NCI-H345 treated with DMSO at 0.1 percent for 48 hours (cell line): Measurements from ENCODE around the gene FOXP4.

Experiments used
- DNase-seq: peaks from one replicate; lab custom pipeline; 2025; ENCODE audit not compliant: unreplicated experiment; lab: John Stamatoyannopoulos, UW

Gene FOXP4

DNA sequence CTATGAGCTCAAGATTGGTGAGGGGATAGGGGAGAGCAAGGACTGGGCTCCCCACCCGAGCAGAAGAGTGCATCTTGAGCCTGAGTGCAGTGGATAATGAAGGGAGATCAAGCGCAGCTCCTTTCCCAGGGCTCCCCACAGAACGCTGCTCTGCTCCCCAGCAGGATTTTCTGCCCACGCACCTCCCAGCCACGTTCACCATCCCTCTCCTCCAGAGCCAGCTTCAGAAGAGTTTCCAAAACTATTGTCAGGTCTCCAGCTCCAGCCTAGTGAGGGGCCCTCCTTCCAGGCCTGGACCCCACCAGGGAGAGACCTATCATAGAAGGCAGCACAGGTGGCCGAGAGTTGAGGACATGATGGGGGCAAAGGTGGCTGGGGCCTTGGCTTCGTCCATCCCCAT is 34.5 kb downstream of the FOXP4 start:
- DNase-seq = no peak

DNA sequence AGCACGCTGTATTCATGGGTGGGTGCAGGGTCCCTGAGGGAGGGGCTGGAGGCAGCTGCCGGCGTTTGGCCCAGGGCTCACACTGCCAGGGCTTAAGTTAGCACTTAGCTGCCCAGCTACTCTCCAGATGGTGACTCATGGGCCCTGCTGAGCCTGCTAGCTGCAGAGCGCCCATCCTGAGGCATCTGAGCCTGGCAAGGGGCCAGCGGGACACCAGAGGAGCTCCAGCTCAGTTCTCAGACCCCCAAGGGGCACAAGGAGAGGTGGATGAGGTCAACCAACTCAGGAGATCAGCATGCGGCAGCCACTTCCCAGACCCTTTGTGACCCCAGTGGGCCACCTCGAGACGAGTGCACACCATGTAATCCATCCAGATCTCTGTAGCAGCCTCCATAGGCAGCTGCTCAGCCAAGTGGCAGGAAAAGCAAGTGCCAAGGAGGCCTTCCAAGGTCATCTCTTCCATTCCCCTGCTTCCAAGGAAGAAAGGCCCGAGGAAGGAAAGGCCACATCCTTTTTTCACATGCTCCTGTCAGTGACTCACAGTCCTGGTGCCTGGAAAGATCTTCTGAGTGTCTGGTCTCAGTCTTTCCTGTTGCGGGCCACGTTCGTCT is 35.3 kb downstream of the FOXP4 start:
- no peak for DNase-seq

GRCh38 chr6:41582540-41582939 is 36.4 kb downstream of the FOXP4 start:
- DNase-seq = no peak

- no peak for DNase-seq
Observed at GRCh38 chr6:41583565-41583964, 37.4 kb downstream of the FOXP4 start.

DNA sequence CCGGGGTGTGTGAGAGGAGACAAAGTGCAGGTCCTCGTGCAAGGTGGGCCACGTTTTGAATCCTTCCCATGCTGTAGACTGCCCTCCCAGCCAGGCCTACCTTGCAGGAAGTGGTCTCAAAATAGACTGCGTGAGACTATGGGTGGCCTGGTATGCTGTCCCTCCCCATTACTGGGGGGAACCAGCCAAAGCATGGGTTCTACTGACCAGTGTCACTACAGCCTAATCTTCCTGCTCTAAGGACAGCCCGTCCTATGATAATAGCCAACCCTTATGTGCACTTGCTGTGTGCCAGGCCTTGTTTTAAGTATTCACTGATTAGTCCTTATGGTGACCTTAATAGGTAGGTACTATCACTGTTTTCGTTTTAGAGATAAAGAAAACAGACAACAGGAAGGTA is 38.0 kb downstream of the FOXP4 start:
- DNase-seq = no peak

DNA sequence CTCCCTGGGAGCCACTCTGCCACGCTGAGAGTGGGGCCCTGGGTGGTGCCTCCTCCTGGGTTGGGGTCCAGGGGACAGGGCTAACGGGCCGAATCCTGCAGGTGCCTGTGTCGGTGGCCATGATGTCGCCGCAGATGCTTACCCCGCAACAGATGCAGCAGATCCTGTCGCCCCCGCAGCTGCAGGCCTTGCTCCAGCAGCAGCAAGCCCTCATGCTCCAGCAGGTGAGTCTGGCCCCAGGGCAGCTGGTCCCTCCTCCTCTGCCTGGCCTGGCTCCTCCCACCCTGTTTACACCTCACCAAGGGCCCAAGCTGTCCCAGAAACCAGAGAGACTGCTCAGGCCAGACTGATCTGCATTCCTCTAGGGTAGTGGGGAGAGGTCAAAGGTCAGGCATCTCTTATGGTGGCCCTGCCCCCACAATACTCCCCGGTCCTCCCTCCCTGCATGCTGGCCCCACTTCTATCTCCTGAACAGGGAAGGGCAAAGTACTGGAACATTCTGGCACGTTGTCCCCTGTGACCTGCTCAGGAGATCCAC is 38.6 kb downstream of the FOXP4 start:
- DNase-seq = no peak

DNA sequence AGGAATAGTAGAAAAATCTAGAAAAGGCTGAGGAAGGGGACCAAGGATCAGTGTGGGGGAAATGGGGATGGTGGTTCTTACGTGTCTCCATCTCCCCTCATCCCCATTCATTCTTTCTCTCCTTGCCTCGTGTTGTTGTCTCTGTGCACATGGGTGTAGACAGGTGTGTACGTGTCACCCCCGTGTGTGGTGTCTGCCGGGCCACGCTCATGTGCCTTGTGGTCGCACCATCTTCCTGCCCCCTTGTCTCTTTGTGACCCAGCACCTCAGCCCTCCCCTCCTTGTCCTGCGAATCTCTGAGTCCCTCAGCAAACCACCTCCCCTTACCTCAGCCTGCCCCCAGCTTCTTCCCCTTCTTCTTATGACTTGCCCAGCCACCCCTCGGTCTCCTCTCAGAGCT is 39.4 kb downstream of the FOXP4 start:
- DNase-seq = no peak

DNA sequence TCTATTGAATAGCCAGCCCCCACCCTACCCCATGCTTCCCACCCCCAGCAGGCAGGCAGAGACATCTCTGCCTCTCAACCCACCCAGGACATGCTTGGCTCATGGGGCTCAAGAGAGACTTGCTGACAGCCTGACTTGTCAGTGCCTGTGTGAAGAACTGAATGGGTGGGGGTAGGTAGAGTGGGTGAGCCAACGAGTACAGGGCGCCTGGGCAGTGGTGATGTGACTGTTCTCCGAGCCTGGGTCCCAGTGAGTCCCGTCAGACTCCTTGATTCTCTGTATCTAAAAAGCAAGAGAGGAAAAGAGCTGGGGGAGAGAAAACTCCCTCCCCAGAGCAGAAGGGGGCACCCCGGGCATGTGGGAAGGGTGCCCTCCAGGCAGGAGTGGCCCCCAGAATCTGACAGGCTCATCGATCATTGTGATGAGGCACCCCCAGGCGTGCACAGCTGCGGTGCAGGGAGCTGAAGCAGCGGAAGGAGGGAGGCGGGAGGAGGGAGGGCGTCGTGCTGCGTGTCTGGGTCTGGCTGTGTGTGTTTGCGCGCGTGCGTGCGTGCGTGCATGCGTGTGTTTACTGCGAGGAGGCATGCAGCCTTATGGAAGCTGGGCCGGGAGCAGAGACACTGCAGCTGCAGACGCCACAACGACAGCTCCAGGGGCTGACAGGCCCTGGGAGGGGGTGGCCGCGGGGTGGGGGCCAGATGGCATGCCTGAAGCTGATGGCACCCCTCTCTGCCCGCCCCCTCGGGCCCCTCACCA is 40.2 kb downstream of the FOXP4 start:
- DNase-seq = no peak

DNA sequence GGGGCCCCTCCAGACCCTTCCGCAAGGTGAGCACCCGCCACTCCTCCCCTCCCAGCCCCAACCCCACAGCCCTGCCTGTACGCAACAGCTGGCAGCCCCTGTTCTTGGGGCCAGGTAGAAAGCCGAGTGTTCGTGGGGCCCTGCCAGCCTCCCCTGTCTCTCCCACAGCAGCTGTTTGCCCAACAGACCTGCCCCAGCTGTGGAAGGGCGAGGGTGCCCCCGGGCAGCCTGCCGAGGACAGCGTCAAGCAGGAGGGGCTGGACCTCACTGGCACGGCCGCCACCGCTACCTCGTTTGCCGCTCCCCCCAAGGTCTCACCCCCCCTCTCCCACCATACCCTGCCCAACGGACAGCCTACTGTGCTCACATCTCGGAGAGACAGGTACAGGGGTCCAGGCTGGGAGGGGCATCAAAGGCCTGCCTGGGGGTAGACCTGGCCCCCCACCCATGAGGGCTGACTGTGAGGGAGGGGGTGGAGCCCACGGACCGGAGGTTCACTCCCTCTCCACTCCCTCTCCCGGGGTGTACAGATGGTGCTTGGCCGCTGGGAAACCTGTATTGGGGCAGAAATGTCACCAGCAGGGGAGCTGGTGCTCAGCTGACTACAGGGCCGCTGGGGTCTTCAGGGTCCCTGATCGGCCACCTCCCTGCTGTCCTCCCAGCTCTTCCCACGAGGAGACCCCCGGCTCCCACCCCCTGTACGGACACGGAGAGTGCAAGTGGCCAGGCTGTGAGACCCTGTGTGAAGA is 41.1 kb downstream of the FOXP4 start:
- DNase-seq = no peak

DNA sequence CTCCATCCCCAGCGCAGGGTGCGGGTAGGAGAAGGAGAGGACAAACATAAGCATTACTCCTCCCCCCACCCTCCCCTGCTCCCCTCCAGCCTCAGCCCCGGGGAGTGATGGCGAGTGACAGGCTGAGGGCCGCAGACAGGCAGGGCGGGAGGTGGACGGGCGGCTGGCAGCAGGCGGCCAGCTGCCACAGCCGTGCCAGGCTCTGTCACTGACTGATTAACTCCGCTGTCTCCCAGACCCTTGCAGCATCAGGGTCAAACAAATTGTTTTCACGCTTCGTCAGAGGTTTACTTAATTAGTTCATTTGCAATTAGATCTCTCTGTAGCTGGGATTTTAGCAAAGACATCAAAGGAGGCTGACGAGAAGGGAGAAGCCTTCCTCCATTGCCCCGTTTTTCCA is 41.9 kb downstream of the FOXP4 start:
- DNase-seq = no peak

- DNase-seq = no peak
Observed at GRCh38 chr6:41589223-41589622, 43.0 kb downstream of the FOXP4 start.

GRCh38 chr6:41589636-41590622 is 43.7 kb downstream of the FOXP4 start:
- no peak for DNase-seq

DNA sequence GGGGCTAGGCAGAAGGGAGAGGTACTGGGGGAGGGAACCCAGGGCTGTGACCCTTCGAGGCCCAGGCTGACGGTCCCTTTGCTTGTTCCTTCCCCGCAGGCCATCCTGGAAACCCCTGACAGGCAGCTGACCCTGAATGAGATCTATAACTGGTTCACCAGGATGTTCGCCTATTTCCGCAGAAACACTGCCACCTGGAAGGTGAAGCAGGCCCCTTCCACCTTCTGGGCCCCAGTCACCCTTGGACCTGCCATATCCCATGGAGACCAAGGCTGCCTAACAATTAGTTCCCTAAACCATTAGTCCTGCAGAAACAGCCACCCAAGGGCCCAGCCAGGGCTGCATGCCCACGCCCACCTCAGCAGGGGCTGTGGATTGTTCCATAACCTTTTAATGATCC is 44.9 kb downstream of the FOXP4 start:
- no peak for DNase-seq

DNA sequence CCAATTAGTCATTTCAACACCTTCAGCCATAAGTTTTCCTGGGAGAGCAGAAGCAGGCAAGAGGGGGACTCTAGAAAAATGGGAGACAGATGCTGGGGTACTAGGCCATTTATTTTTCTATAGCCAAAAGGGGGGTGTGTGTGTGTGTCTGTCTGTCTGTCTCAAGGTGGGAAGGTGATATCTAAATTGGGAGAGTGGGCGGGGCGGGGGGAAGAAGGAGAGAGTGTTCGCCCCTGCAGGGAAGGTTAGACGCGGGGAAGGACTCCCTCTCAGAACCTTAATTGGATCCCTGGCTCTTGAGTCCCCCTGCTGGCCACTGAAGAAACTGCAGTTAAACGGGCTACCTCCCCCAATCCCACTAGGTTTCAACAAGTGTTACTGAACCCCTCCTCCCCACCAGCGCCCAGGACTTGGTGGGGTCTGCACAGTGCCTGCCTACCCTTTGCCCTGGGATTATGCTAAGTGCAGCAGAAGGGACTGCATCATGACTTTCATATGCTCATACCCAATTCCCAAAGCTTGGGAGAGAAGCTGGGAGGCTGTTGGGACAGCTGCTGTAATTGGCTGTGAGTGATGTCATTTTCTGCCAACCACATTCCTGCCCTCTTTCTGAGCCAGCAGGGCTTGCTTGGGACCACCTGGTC is 45.8 kb downstream of the FOXP4 start:
- DNase-seq = peak; percentile 18

DNA sequence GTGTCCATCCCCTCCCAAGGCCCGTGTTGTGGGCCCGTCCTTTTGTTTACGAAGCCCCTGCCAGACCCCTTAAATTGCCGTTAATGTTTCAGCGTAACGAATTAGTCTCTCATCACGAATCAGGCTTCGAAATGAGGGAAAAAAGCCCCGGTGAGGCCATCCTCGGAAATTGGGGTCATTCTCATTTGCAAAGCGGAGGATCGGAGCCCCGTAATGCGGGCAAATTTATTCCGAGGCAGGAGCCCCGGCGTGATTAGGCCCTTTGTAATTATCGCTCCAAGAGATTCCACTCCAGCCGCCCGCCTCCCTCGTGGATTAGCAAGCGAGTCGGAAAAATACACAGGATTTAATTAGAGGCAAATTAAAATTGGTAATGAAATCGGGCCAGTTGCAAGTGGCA is 47.2 kb downstream of the FOXP4 start:
- DNase-seq = no peak

GRCh38 chr6:41593839-41594238 is 47.7 kb downstream of the FOXP4 start:
- no peak for DNase-seq

DNA sequence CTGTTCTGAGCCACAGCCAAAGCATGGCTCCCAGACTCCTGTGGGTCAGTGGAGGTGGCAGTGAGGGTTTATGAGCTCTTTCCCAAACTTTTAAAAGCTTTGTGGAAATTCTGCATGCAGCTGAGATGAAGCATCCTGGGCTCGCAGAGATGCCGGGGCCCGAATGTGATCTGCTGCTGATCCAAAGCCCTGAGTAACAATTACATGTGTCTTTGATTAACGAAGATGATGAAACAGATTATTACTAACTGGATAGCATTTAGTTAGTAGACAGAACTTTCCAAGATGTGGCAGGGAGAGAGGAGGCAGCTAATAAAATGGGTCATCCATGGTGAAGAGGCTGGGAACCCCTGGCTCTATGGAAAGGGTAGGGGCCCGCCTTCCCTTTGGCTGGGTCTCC is 48.1 kb downstream of the FOXP4 start:
- DNase-seq = no peak

DNA sequence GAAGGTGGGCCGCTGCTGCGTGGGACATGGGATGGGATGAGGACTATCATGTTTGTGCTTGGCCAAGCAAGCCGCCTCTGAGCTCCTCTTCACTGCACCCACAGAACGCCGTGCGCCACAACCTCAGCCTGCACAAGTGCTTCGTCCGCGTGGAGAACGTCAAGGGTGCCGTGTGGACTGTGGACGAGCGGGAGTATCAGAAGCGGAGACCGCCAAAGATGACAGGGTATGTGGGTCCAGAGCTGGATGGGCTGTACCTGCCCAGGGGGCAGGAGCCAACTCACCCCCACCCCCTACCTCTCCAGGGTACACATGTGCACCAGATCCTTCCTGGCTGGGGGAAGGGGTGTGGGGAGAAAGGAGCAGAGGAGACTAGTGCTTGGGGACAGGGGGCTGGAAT is 48.6 kb downstream of the FOXP4 start:
- DNase-seq = no peak

GRCh38 chr6:41595166-41595565 is 49.0 kb downstream of the FOXP4 start:
- DNase-seq = no peak

DNA sequence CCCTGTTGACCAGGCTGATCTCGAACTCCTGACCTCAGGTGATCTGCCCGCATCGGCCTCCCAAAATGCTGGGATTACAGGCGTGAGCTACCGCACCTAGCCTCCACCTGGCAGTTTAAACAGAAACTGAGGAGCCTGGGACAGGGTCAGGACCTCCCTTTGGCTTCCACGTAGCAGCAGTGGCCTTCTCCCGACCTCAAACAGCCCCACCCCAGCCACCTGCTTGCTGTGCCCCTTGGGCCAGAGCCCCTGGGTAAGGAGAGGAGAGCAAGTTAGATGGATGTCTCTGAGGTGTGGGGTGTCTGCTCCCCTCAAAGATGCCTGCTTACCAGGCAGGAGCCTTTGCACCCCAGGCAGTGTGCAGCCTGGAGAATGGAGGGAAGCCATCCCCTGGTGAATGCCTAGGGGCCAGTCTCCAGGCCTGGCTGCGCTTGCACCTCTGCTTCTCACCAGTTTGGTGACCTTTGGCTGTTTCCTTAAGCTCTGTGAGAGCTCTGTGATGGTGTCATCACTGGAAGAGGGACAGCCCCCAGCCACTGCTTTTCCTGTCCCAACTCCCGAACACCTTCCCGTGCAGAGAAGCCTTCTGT is 50.0 kb downstream of the FOXP4 start:
- no peak for DNase-seq
